IMR-90 (cell line): ENCODE data around the gene JAKMIP2.

ENCODE experiments used
- CHD1 ChIP-seq: IDR thresholded peaks from 2 replicates; pipeline ENCODE4 v1.6.1; 2012; ENCODE audit warnings: low read depth, low read length, improper control_type of control experiment
- FOS ChIP-seq: fragments of 150-350 bp; IDR thresholded peaks from 2 replicates; pipeline ENCODE4 v1.6.1; 2016; ENCODE audit warnings: low read depth, low read length
- MAFK ChIP-seq: IDR thresholded peaks from 2 replicates; pipeline ENCODE4 v1.6.1; 2012; ENCODE audit warnings: low read depth, low read length, improper control_type of control experiment
- MAZ ChIP-seq: IDR thresholded peaks from 2 replicates; pipeline ENCODE4 v1.6.1; 2012; ENCODE audit warnings: low read depth, mild to moderate bottlenecking, low read length, improper control_type of control experiment, moderate library complexity, borderline replicate concordance
- MXI1 ChIP-seq: IDR thresholded peaks from 2 replicates; pipeline ENCODE4 v1.6.1; 2012; ENCODE audit warnings: low read depth, mild to moderate bottlenecking, low read length, moderate library complexity, borderline replicate concordance
- POLR2A ChIP-seq: IDR thresholded peaks from 2 replicates; pipeline ENCODE4 v1.6.1; 2012; ENCODE audit warnings: mild to moderate bottlenecking, low read depth, low read length
- RCOR1 ChIP-seq: IDR thresholded peaks from 2 replicates; pipeline ENCODE4 v1.6.1; 2012; ENCODE audit warnings: mild to moderate bottlenecking, low read length, improper control_type of control experiment; ENCODE audit not compliant: insufficient replicate concordance
- RFX5 ChIP-seq: IDR thresholded peaks from 2 replicates; pipeline ENCODE4 v1.8.0; 2012; ENCODE audit warnings: low read depth, mild to moderate bottlenecking, low read length, moderate library complexity
- SMC3 ChIP-seq: fragments of 150-350 bp; IDR thresholded peaks from 2 replicates; pipeline ENCODE4 v1.6.1; 2016; ENCODE audit warnings: low read depth, mild to moderate bottlenecking, antibody characterized with exemption, low read length, moderate library complexity
- TF ChIP-seq, protein P1 (sequence below): conservative IDR thresholded peaks from 2 replicates; pipeline ENCODE4 v1.5.1; 2012; ENCODE audit warnings: mild to moderate bottlenecking, low read depth, low read length, improper control_type of control experiment

DNA sequence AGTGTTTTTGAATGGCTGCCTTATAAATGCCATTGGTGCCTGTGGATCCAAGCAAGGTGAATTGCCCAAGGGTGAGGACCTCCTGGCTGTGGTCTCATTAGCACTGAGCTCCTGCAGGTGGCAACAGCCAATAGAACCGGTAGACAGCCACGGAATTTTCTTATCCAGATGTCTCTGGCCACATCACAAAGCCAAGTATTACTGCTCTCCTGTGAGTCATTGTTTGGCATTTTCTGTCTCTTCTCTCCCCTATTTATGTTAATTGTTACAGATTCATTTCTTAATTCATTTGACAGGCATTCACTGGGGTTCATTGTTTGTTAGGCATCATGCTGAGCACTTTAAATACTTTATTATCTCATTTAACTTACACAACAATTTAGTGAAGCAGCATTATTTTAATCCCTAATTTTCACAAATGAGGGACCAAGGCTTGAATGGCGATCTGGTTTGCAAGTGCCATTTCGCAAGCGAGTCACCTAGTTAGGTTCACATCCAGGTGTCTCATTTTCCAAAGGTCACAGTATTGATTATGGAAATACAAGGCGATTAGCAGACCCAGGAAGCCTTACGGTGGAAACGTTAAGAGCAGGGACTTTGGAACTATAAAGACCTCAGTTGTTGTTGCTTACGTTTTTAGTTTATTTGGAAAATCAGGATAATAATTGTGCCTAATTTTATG lies 214.5 kb downstream of the JAKMIP2 start:
- TF ChIP-seq RCOR1: no peak
- no peak for TF ChIP-seq POLR2A
- no peak for TF ChIP-seq MXI1
- TF ChIP-seq RFX5: no peak
- TF ChIP-seq, protein P1, sequence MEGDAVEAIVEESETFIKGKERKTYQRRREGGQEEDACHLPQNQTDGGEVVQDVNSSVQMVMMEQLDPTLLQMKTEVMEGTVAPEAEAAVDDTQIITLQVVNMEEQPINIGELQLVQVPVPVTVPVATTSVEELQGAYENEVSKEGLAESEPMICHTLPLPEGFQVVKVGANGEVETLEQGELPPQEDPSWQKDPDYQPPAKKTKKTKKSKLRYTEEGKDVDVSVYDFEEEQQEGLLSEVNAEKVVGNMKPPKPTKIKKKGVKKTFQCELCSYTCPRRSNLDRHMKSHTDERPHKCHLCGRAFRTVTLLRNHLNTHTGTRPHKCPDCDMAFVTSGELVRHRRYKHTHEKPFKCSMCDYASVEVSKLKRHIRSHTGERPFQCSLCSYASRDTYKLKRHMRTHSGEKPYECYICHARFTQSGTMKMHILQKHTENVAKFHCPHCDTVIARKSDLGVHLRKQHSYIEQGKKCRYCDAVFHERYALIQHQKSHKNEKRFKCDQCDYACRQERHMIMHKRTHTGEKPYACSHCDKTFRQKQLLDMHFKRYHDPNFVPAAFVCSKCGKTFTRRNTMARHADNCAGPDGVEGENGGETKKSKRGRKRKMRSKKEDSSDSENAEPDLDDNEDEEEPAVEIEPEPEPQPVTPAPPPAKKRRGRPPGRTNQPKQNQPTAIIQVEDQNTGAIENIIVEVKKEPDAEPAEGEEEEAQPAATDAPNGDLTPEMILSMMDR: no peak
- TF ChIP-seq FOS: no peak
- TF ChIP-seq MAZ: no peak
- no peak for TF ChIP-seq CHD1
- no peak for TF ChIP-seq SMC3
- TF ChIP-seq MAFK: no peak
